H9 (cell line): ENCODE data around the gene CEP97. TPM values are rescaled to one million over a fixed set of nuclear protein-coding genes. Genes with fewer than 3 reads are reported as not detected.

Experiments used
- DNase-seq: peaks from one replicate; pipeline ENCODE4 v3.0.0-alpha.2; 2017
- H2AFZ ChIP-seq: one replicate; pipeline ENCODE4 v1.6.1; 2013; ENCODE audit warnings: mild to moderate bottlenecking, low read length, control low read depth, moderate library complexity
- H2AK5ac ChIP-seq: 2 replicates; pipeline ENCODE4 v1.6.1; 2013; ENCODE audit warnings: low read length, control low read depth, mixed read lengths; ENCODE audit not compliant: insufficient read length
- H2BK120ac ChIP-seq: one replicate; pipeline ENCODE4 v1.6.1; 2013; ENCODE audit warnings: low read depth, mild to moderate bottlenecking, low read length, control low read depth, inconsistent platforms; ENCODE audit not compliant: poor library complexity, severe bottlenecking
- H2BK12ac ChIP-seq: 2 replicates; pipeline ENCODE4 v1.6.1; 2013; ENCODE audit warnings: low read length, control low read depth, mixed read lengths, low read depth; ENCODE audit not compliant: insufficient read length
- H2BK15ac ChIP-seq: 2 replicates; pipeline ENCODE4 v1.6.1; 2013; ENCODE audit warnings: low read depth, low read length, control low read depth
- H2BK20ac ChIP-seq: one replicate; pipeline ENCODE4 v1.6.1; 2013; ENCODE audit warnings: low read depth, mild to moderate bottlenecking, low read length, control low read depth, inconsistent platforms; ENCODE audit not compliant: poor library complexity, severe bottlenecking
- H2BK5ac ChIP-seq: 2 replicates; pipeline ENCODE4 v1.6.1; 2013; ENCODE audit warnings: low read length, control low read depth, mixed read lengths; ENCODE audit not compliant: insufficient read length
- H3K14ac ChIP-seq: 2 replicates; pipeline ENCODE4 v1.6.1; 2013; ENCODE audit warnings: low read length, control low read depth; ENCODE audit not compliant: insufficient read depth
- H3K18ac ChIP-seq: 2 replicates; pipeline ENCODE4 v1.6.1; 2013; ENCODE audit warnings: low read depth, mild to moderate bottlenecking, mixed read lengths, low read length, control low read depth; ENCODE audit not compliant: insufficient read length
- H3K23ac ChIP-seq: 2 replicates; pipeline ENCODE4 v1.6.1; 2013; ENCODE audit warnings: low read length, control low read depth, mixed read lengths, low read depth; ENCODE audit not compliant: insufficient read length
- H3K23me2 ChIP-seq: 2 replicates; pipeline ENCODE4 v1.6.1; 2013; ENCODE audit warnings: low read depth, mild to moderate bottlenecking, mixed read lengths, low read length, control low read depth; ENCODE audit not compliant: insufficient read length, poor library complexity, severe bottlenecking
- H3K27ac ChIP-seq: 2 replicates; pipeline ENCODE4 v1.5.1; 2013; ENCODE audit warnings: low read length, control low read depth, mixed read lengths, low read depth; ENCODE audit not compliant: insufficient read length
- H3K27me3 ChIP-seq: 2 replicates; pipeline ENCODE4 v1.6.1; 2013; ENCODE audit warnings: low read length, control low read depth, inconsistent platforms; ENCODE audit not compliant: insufficient read depth
- H3K4ac ChIP-seq: 2 replicates; pipeline ENCODE4 v1.6.1; 2013; ENCODE audit warnings: low read depth, mild to moderate bottlenecking, control low read depth, inconsistent platforms, low read length, moderate library complexity
- H3K4me1 ChIP-seq: 2 replicates; pipeline ENCODE4 v1.6.1; 2013; ENCODE audit warnings: low read length, control low read depth, inconsistent platforms; ENCODE audit not compliant: insufficient read depth
- H3K4me2 ChIP-seq: 2 replicates; pipeline ENCODE4 v1.6.1; 2013; ENCODE audit warnings: low read length, control low read depth, mixed read lengths; ENCODE audit not compliant: insufficient read length, insufficient read depth
- H3K56ac ChIP-seq: 2 replicates; pipeline ENCODE4 v1.6.1; 2013; ENCODE audit warnings: low read depth, mild to moderate bottlenecking, mixed read lengths, low read length, control low read depth; ENCODE audit not compliant: insufficient read length
- H3K79me1 ChIP-seq: 2 replicates; pipeline ENCODE4 v1.6.1; 2013; ENCODE audit warnings: low read depth, mild to moderate bottlenecking, moderate library complexity, low read length, control low read depth, inconsistent platforms; ENCODE audit not compliant: insufficient read depth, poor library complexity, severe bottlenecking
- H3K79me2 ChIP-seq: 2 replicates; pipeline ENCODE4 v1.6.1; 2013; ENCODE audit warnings: low read length, control low read depth, inconsistent platforms; ENCODE audit not compliant: insufficient read depth
- H3K9ac ChIP-seq: 2 replicates; pipeline ENCODE4 v1.6.1; 2013; ENCODE audit warnings: low read length, control low read depth, mixed read lengths; ENCODE audit not compliant: insufficient read length; ENCODE audit errors: extremely low read depth
- H3K9me3 ChIP-seq: one replicate; pipeline ENCODE4 v1.6.1; 2013; ENCODE audit warnings: low read depth, low read length, inconsistent platforms; ENCODE audit not compliant: control insufficient read depth
- H3T11ph ChIP-seq: one replicate; pipeline ENCODE4 v1.6.1; 2013; ENCODE audit warnings: mild to moderate bottlenecking, low read length, control low read depth, inconsistent platforms
- H4K20me1 ChIP-seq: one replicate; pipeline ENCODE4 v1.6.1; 2013; ENCODE audit not compliant: control insufficient read depth, insufficient read length, insufficient read depth
- H4K5ac ChIP-seq: 2 replicates; pipeline ENCODE4 v1.6.1; 2013; ENCODE audit warnings: low read depth, mild to moderate bottlenecking, mixed read lengths, low read length, control low read depth; ENCODE audit not compliant: insufficient read length
- H4K8ac ChIP-seq: replicated peaks from 2 replicates; pipeline ENCODE4 v1.6.1; 2013; ENCODE audit warnings: low read length, control low read depth, mixed read lengths, low read depth; ENCODE audit not compliant: insufficient read length
- H4K91ac ChIP-seq: 2 replicates; pipeline ENCODE4 v1.6.1; 2013; ENCODE audit warnings: low read depth, mild to moderate bottlenecking, moderate library complexity, mixed read lengths, low read length, control low read depth; ENCODE audit not compliant: insufficient read length
- H3K27ac Mint-ChIP-seq, 3 experiments: 2 replicates in 2 of 3; 3 replicates in 1 of 3; pipeline ENCODE4 v1.8.0; 2020 to 2021; ENCODE audit warnings: mixed read lengths in 3 of 3, mild to moderate bottlenecking in 1 of 3, moderate library complexity in 1 of 3
- H3K27me3 Mint-ChIP-seq: 2 replicates; pipeline ENCODE4 v1.8.0; 2021; ENCODE audit warnings: low read depth, mild to moderate bottlenecking, moderate library complexity, mixed read lengths
- H3K36me3 Mint-ChIP-seq, 3 experiments: 2 replicates in 2 of 3; 3 replicates in 1 of 3; pipeline ENCODE4 v1.8.0; 2020 to 2021; ENCODE audit warnings: low read depth in 3 of 3, mixed read lengths in 3 of 3; ENCODE audit not compliant: insufficient read depth in 1 of 3
- H3K4me1 Mint-ChIP-seq, 2 experiments: 2 replicates each; pipeline ENCODE4 v1.8.0; 2020; ENCODE audit warnings: mixed read lengths in 2 of 2
- H3K4me3 Mint-ChIP-seq, 2 experiments: 2 replicates in 1 of 2; 3 replicates in 1 of 2; pipeline ENCODE4 v1.8.0; 2020 to 2021; ENCODE audit warnings: mild to moderate bottlenecking in 2 of 2, mixed read lengths in 2 of 2, moderate library complexity in 1 of 2
- H3K9me3 Mint-ChIP-seq, 2 experiments: 2 replicates in 1 of 2; 3 replicates in 1 of 2; pipeline ENCODE4 v1.8.0; 2020; ENCODE audit warnings: mild to moderate bottlenecking in 2 of 2, mixed read lengths in 2 of 2, moderate library complexity in 1 of 2
- CTCF ChIP-seq: fragments of 200-600 bp; sonication (generic); conservative IDR thresholded peaks from 3 replicates; pipeline ENCODE4 v1.8.0; 2021; ENCODE audit warnings: antibody characterized with exemption, mild to moderate bottlenecking
- WGBS: extraction: QIAGEN DNeasy Blood & Tissue Kit; methylation state at CpG from one replicate; pipeline ENCODE4 v1.1.7; 2013; ENCODE audit warnings: missing lambda C conversion rate, low lambda C conversion rate, mixed read lengths; ENCODE audit not compliant: insufficient read length; ENCODE audit errors: extremely low coverage; 5-methylcytosine and 5-hydroxymethylcytosine counted together
- total RNA-seq: library from RNA; stranded (reverse); gene quantifications from 2 replicates; pipeline ENCODE4 v1.2.1, GENCODE V29; 2021

CEP97 gene
- total RNA-seq, 1 experiment from 2014 or later = 13.9 TPM

GRCh38 chr3:101709126-101709525, 15.3 kb upstream of the CEP97 start:
- H2BK120ac ChIP-seq = no peak overlapping the region
- no peaks in the 10 kb centered on the region for H3K79me1 ChIP-seq
- H3K27me3 ChIP-seq = no peaks in the 10 kb centered on the region
- Mint-ChIP-seq H3K9me3 (peaks cover 2 to 11% of the 10 kb centered on the region in 2 experiments; a peak in 4 of 5 replicates), H3K36me3 (peaks cover 0 to 5% (median 4%) of the 10 kb centered on the region in 3 experiments; a peak in 3 of 7 replicates), H3K4me3 (no peak overlapping the region), H3K27ac (no peak overlapping the region), H3K27me3 (peaks cover 3% of the 10 kb centered on the region; the same call in 1 of the 2 replicates), H3K4me1 (peaks cover 4% of the 10 kb centered on the region in 2 experiments; a peak in 3 of 4 replicates)
- H4K8ac ChIP-seq = no peak overlapping the region
- no peak for DNase-seq
- no peak overlapping the region for H3T11ph ChIP-seq
- no peak overlapping the region for H4K5ac ChIP-seq
- H3K23ac ChIP-seq = no peak overlapping the region
- no peak overlapping the region for H3K18ac ChIP-seq
- H2AFZ ChIP-seq = no peak overlapping the region
- H2BK12ac ChIP-seq = no peak overlapping the region
- TF ChIP-seq CTCF = no peak
- no peak overlapping the region for H2BK5ac ChIP-seq
- no peak overlapping the region for H3K4me2 ChIP-seq
- no peaks in the 10 kb centered on the region for H3K23me2 ChIP-seq
- no peak overlapping the region for H3K27ac ChIP-seq
- no peak overlapping the region for H2AK5ac ChIP-seq
- H3K9me3 ChIP-seq = no peaks in the 10 kb centered on the region
- no peak overlapping the region for H4K91ac ChIP-seq
- H3K4ac ChIP-seq = no peak overlapping the region
- H3K4me1 ChIP-seq = no peaks in the 10 kb centered on the region
- H2BK15ac ChIP-seq = no peak overlapping the region
- no peaks in the 10 kb centered on the region for H3K79me2 ChIP-seq
- H3K14ac ChIP-seq = no peak overlapping the region
- no peak overlapping the region for H3K56ac ChIP-seq
- no peak overlapping the region for H3K9ac ChIP-seq
- WGBS = no CpG with 5 or more reads among the region's 4 CpGs
- H4K20me1 ChIP-seq = no peaks in the 10 kb centered on the region
- no peak overlapping the region for H2BK20ac ChIP-seq
